ENCODE measurements around the gene BRAP. TPM values are rescaled to one million over a fixed set of nuclear protein-coding genes. Genes with fewer than 3 reads are reported as not detected.
"Not testable (repeated sequence)": the region's sequence is repeated elsewhere in the genome, so short reads cannot be mapped to it uniquely, and the experiment has no call there.

Gene BRAP
- total RNA-seq, 4 donors from 2014 or later, result 12.9 to 18.0 (median 17.2) TPM

GRCh38 chr12:111635524-111635923 lies 50.2 kb downstream of the BRAP start:
- no peak for DNase-seq (ENCODE audit: low spot score in 2 of 2)
- Histone ChIP-seq H3K27me3 (no peaks in the 10 kb centered on the region), H3K36me3 (peaks cover 0 to 6% (median 0%) of the 10 kb centered on the region in 3 donors), H3K27ac (peak overlapping the region in 3 of 4 donors; percentile 52 to 83 (median 78)), H3K4me3 (no peak overlapping the region), H3K4me1 (peaks cover 0 to 33% (median 11%) of the 10 kb centered on the region in 4 donors), H3K9me3 (no peaks in the 10 kb centered on the region)
- TF ChIP-seq CTCF (IDR thresholded peaks at IDR 0.05) (no peak), EP300 (IDR thresholded peaks at IDR 0.05) (no peak), POLR2A (IDR thresholded peaks at IDR 0.05) (no peak)
- WGBS, 2 donors, result 59 to 70% methylated on average over 8 of the region's 8 CpGs

DNA sequence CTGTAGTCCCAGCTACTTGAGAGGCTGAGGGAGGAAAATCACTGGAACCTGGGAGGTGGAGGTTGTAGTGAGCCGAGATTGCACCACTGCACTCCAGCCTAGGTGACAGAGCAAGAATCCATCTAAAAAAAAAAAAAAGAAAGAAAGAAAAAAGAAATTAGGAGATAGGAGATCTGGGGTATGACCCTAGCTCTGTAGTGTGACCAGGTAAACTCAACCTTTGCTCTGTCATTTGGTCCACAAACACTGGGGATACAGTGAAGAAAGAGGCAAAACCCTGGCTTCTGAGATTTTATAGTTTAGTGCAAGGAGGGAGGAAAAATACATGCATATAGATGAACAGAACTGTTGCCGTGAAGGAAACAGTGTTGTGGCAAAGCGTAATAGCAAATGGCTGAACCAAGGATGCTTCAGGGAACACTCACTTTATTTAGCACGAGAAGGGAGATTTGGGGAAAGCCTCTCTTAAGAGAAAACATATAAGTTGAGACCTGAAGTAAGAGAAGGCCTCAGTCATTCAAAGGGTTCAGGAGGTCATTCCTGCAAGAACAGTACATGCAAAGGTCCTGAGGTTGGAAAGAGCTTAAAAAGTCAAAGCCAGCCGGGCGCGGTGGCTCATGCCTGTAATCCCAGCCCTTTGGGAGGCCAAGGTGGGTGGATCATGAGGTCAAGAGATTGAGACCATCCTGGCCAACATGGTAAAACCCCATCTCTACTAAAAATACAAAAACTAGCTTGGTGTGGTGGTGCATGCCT lies 57.1 kb downstream of the BRAP start:
- Histone ChIP-seq H3K4me1 (no peaks in the 10 kb centered on the region), H3K36me3 (no peaks in the 10 kb centered on the region), H3K9me3 (no peaks in the 10 kb centered on the region), H3K4me3 (no peak overlapping the region), H3K27ac (no peak overlapping the region), H3K27me3 (no peaks in the 10 kb centered on the region)
- TF ChIP-seq CTCF (IDR thresholded peaks at IDR 0.05) (no peak), POLR2A (IDR thresholded peaks at IDR 0.05) (no peak), EP300 (IDR thresholded peaks at IDR 0.05) (no peak)
- 88 to 96% methylated on average over 7 of the region's 7 CpGs for WGBS, 2 donors
- no peak for DNase-seq (ENCODE audit: low spot score in 2 of 2)

GRCh38 chr12:111626230-111626629 lies 59.5 kb downstream of the BRAP start:
- Histone ChIP-seq H3K4me1 (no peaks in the 10 kb centered on the region), H3K9me3 (no peaks in the 10 kb centered on the region), H3K4me3 (no peak overlapping the region), H3K27me3 (no peaks in the 10 kb centered on the region), H3K27ac (no peak overlapping the region), H3K36me3 (no peaks in the 10 kb centered on the region)
- TF ChIP-seq POLR2A (IDR thresholded peaks at IDR 0.05) (no peak), CTCF (IDR thresholded peaks at IDR 0.05) (no peak), EP300 (IDR thresholded peaks at IDR 0.05) (no peak)
- no peak for DNase-seq (ENCODE audit: low spot score in 2 of 2)
- WGBS, 2 donors, result 96% methylated on average over 6 of the region's 6 CpGs

GRCh38 chr12:111624540-111624939 lies 61.2 kb downstream of the BRAP start:
- no peaks in the 10 kb centered on the region for H3K27me3 ChIP-seq
- H3K4me3 ChIP-seq, result no peak overlapping the region
- WGBS, 2 donors, result 90 to 95% methylated on average over 8 of the region's 8 CpGs
- no peaks in the 10 kb centered on the region for H3K9me3 ChIP-seq
- TF ChIP-seq CTCF (IDR thresholded peaks at IDR 0.05) (no peak), EP300 (IDR thresholded peaks at IDR 0.05) (no peak), POLR2A (IDR thresholded peaks at IDR 0.05) (no peak)
- no peaks in the 10 kb centered on the region for H3K4me1 ChIP-seq
- no peaks in the 10 kb centered on the region for H3K36me3 ChIP-seq
- DNase-seq (ENCODE audit: low spot score in 2 of 2), result no peak
- no peak overlapping the region for H3K27ac ChIP-seq

DNA sequence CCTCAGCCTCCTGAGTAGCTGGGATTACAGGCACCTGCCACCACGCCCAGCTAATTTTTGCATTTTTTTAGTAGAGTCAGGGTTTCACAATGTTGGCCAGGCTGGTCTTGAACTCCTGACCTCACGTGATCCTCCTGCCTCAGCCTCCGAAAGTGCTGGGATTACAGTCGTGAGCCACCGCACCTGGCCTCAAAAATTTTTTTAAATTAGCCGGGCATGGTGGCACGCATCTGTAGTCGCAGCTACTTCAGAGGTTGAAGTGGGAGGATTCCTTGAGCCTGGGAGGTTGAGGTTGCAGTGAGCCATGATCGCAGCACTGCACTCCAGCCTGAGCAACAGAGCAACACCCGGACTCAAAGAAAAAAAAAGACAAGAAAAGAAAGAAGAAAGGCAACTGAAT lies 67.9 kb downstream of the BRAP start:
- 91 to 92% methylated on average over 10 of the region's 10 CpGs for WGBS, 2 donors
- not testable (repeated sequence) for H3K27ac ChIP-seq; H3K27me3 ChIP-seq; H3K9me3 ChIP-seq; DNase-seq (ENCODE audit: low spot score in 2 of 2); H3K4me1 ChIP-seq; H3K36me3 ChIP-seq; H3K4me3 ChIP-seq

Data from tibial nerve (tissue), 4 donors.